HG03521 (cell line): Measurements from ENCODE around the gene CCSER1.

Source experiments
- ATAC-seq: cut with Tn5 transposase; IDR thresholded peaks from one replicate; pipeline ENCODE4 v1.9.1; 2021; ENCODE audit warnings: mild to moderate bottlenecking, moderate library complexity; ENCODE audit not compliant: unreplicated experiment

Gene CCSER1

GRCh38 chr4:90127706-90128345 lies 632 bp downstream of the CCSER1 start:
- ATAC-seq, result peak; percentile 19

DNA sequence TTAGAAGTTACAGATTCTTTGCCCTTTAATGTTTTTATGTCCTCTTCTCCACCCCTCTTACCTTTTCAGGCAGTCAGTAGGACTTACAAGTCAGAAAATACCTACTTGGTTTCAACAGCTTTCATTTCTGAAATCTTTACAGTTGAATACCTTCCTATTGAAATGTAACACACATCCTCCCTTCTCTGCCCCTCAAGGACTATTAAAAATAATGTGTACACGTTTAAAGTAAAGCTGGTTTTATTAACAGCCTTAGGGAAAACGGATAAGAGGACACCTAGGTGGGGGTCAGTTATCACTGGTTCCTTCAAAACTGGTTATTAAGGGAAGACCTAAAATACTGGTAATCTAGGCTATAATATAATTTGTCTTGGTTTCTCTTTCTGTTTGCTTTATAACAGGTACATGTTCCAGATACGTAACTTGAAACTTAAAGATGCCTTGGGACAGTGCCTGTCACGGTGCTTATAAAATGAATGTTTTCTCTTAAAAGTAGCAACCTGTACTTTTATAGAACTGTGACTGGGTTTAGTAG lies 1.8 kb downstream of the CCSER1 start:
- ATAC-seq, result no peak

GRCh38 chr4:90130076-90130475 lies 2.9 kb downstream of the CCSER1 start:
- no peak for ATAC-seq

DNA sequence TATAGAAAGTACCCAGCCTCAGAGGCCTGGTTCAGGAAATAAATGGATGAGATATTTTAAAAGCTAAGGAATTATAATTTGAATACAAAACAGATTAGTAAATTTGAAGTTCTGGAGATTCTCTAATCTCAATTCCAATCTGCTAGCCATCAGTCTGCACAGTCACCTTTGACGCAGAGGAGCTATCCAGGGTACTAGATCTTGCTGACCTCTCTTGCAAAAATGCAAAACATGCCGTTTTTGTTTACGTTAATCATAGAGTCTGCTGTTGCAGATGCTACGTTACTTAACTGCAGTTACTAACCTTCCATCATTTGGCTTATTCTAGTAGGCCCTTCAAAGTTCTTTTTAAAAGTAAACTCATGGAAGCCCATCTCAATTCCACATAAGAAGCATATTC lies 10.4 kb downstream of the CCSER1 start:
- no peak for ATAC-seq

DNA sequence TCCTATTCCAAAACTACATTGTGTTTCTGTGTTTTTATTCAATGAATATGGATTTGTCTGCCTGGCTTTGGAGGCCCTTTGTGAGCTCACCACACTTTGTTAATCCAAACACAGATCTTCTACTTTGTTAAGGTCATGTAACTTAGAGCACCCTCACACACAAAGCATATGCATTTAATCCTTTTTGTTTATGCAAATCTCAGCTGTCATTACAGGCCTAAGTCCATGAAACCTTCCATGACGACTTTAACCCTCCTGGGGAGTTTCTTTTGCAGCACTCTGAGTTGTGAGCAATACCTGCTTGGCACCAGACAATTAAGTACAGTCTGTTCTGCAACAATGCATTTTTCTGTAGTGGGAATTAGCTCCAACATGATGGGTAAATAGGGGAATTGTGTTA lies 14.9 kb downstream of the CCSER1 start:
- ATAC-seq, result no peak

GRCh38 chr4:90145319-90145718 lies 18.1 kb downstream of the CCSER1 start:
- no peak for ATAC-seq

DNA sequence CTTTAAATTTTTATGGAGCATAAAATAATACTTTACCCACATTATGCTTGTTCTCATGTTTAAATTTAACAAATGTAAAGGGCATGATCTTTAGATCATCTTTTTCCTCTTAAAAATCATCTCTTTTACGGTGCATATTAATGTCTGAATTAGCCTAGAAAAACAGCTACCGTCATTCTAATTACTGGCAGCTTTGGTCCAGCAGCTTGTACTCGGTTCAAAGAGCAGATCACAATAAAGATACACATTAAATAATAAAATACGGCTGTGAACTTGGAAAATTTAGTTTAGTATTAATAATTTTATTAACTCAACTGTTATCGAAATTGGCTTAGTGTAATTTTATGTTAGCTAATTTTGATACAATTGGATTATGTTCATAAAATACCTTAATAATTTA lies 19.1 kb downstream of the CCSER1 start:
- ATAC-seq, result no peak

DNA sequence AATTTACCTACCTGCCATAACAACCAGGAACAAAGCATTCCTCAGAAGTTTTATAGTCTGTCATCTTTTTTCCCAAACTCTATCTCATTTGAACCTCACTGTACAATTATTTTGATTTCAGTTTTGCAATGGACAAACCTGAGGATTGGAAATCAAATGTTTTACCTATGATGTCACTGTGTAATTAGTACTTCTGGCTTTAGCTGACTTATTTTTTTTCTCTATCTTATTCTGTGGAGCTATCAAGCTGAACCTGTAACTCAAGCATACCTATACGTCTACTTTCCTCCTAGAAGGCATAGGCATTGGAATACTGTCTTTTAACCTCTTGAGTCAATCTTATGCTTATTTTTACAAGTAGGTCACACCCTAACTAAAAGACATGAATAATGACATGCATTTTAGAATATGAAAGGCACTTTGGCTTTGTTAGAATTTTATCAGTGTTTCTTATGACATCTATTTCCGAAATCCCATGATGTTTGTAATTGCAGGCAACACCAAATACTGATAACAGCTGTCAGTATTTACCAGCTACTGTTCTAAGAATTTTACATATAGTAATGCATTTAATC lies 21.5 kb downstream of the CCSER1 start:
- ATAC-seq, result no peak

DNA sequence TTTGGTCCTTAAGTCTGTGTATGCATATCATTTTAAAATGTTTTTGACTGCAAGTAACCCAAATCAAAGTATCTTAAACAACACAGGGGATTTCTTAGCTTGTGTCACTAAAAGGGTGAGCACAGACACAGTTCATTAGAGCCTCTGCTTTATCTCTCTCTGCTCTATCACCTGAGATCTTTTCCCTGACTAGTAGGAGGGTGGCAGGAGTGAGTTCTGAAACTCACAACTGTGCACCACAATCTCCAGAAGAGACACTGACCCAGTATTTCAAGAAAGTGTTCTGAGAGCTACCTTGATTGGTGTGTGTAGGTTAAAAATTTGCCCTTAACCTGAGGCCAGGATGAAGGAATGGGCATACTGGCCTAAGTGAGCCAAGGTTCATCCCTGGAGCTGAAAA lies 24.8 kb downstream of the CCSER1 start:
- ATAC-seq, result no peak

DNA sequence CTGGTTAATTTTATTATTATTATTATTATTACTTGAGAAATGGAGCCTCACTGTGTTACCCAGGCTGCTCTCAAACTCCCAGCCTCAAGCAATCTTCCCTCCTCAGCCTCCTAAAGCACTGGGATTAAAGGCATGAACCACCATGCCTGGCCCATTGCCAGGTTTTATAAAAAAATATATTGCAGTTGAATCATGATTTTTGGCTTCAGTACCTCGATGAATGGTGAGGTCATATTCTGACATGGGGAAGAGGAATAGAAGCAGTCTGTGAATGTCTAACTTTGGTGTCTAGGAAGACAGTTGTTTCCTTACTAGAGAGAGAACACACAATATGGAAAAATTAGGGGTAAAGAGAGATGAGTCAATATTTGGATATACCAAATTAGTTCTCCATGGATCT lies 32.0 kb downstream of the CCSER1 start:
- no peak for ATAC-seq

- ATAC-seq, result no peak
Measured at GRCh38 chr4:90160044-90160443, 32.9 kb downstream of the CCSER1 start.

GRCh38 chr4:90162566-90162965 lies 35.4 kb downstream of the CCSER1 start:
- no peak for ATAC-seq

DNA sequence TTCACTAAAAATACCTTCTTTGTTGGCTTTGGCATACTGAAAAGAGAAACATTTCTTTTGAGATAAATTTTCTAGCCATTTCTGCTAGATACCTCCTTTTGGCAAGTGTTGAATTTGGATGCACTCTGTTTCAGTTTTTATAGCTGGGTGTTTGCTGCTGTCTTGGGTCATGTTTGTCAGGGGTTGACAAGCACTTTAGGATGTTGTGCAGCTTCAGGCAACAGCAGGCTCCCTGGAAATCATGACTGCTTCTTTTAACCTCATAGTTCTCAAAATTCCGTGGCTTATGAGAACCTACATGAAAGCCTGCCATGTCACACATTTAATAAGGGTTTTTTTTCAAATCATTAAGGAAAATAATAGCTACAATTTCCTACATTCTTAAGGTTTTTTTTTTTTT lies 36.7 kb downstream of the CCSER1 start:
- ATAC-seq, result no peak

GRCh38 chr4:90165883-90166282 lies 38.7 kb downstream of the CCSER1 start:
- peak; percentile 91 for ATAC-seq

DNA sequence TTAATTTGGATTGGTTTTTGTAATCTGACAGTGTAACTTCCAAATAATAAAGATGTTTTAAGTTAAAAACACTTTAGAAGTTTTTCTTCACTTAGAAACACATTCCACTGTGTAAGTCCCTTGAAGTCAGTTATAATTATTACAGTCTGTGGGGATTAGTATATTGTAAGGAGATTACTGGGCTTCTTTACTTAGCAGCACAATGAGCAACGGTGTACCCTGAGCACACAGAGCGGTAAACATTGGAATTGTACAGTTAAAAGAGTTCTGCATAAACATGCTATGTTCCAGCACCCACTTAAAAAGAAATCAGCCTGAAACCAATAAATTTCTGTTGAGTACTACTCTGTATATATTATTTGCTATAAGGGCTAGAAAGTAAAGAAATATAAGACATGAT lies 44.3 kb downstream of the CCSER1 start:
- no peak for ATAC-seq

- ATAC-seq, result no peak
Measured at GRCh38 chr4:90174621-90175023, 47.4 kb downstream of the CCSER1 start.

DNA sequence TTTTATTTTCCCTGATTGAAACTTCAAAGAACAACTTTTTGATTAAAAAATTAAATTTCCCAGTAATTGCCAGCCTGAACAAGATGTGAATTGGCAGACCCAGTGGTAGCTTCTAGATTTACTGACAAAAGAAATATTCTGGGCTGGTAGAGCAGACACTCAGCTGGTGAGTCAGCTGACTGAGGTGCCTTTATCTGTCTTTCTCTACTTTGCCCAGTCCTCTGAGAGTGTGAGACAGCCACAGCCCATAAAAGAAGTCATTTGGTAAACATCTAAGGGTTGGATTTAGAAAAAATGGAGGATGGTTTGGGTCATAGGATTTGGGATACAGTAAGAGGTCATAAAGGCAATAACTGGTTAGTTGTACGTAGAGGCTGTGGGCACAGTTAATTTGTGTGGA lies 54.5 kb downstream of the CCSER1 start:
- ATAC-seq, result no peak

- ATAC-seq, result no peak
Measured at GRCh38 chr4:90183254-90183653, 56.1 kb downstream of the CCSER1 start.

GRCh38 chr4:90184560-90184959 lies 57.4 kb downstream of the CCSER1 start:
- ATAC-seq, result no peak

- no peak for ATAC-seq
Measured at GRCh38 chr4:90185416-90185815, 58.2 kb downstream of the CCSER1 start.

GRCh38 chr4:90186229-90186628 lies 59.0 kb downstream of the CCSER1 start:
- ATAC-seq, result no peak

DNA sequence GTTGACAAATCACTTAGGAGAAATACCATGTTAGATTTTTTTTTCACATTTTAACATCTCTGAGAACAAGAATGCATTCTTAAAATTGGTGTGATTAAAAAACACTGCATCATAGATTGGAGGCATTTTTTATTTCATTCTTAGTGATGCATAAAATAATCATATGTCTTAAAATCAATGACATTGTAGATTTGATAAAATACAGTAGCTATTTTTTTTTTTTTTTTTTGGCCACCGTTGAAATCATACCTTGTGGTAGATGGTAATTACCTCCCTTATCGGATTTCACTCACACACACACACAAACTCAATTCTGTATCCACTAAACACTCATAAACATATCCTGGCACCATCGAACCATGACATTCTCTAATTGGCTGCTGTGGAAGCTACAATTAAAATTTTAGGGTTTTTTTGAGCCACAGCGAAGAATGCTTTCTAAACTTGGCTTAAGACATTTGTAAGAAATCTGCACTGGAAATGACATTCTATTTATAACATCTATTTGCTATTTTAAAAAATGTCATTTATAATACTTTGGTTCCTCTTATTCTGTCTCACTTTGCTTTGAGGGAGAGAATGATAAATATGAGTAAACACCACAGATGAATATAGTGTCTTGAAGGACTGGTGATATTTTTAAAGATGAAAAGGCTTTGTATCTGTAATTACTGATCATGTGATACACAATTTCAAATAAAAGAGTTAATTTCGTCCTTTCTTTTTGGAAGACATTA lies 60.1 kb downstream of the CCSER1 start:
- no peak for ATAC-seq
